ENCODE results near the gene OBSL1. TPM values are rescaled to one million over a fixed set of nuclear protein-coding genes. Genes with fewer than 3 reads are reported as not detected.

OBSL1 gene
- total RNA-seq, 2 donors from 2014 or later = 119 to 185 TPM

DNA sequence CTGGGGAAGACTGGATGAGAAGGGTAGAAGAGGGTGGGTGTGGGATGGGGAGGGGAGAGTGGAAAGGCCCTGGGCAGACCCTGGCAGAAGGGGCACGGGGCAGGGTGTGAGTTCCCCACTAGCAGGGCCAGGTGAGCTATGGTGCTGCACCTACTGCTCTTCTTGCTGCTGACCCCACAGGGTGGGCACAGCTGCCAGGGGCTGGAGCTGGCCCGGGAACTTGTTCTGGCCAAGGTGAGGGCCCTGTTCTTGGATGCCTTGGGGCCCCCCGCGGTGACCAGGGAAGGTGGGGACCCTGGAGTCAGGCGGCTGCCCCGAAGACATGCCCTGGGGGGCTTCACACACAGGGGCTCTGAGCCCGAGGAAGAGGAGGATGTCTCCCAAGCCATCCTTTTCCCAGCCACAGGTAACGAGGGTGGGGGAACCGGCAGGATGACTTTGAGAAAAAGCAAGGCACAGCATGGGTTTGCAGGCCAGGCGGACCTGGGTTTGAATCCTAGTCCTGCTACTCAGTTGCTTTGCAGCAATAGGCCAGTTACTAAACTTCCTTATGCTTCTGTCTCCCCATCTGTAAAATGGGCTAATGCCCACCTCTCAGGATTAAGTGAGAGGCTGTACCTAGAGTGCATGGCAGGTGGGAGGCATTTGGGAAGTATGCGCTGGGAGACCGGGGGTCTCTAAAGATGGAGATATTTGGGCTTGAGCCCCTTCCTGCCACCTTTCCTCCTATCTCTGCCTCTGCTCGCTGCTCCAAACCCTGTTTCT lies 1.1 kb upstream of the OBSL1 start, which contains the start of gene INHA:
INHA (plus strand) TSS at position 74 of the 765 bp plus-strand sequence; CDS start at position 139, 65 bp downstream.
- Histone ChIP-seq H3K4me1 (peaks cover 39% of the 10 kb centered on the region), H3K9me3 (no peaks in the 10 kb centered on the region), H3K4me3 (peak within 1 kb of the TSS; percentile 39 to 56), H3K27ac (peak within 1 kb of the TSS; percentile 65 to 91 (median 86)), H3K36me3 (replicated peaks in 1 of 2; ENCODE audit: insufficient read depth in 1 of 2, low read depth in 2 of 2) (no peaks in the 10 kb centered on the region), H3K27me3 (no peaks in the 10 kb centered on the region)
- no peak for ATAC-seq
- TF ChIP-seq POLR2A (IDR thresholded peaks at IDR 0.05) = no peak
- WGBS, 2 donors = 77 to 78% methylated on average over 5 to 13 of the region's 13 CpGs
- no peak for DNase-seq
- intact Hi-C loops (cut with DNase I) = no loop called here

DNA sequence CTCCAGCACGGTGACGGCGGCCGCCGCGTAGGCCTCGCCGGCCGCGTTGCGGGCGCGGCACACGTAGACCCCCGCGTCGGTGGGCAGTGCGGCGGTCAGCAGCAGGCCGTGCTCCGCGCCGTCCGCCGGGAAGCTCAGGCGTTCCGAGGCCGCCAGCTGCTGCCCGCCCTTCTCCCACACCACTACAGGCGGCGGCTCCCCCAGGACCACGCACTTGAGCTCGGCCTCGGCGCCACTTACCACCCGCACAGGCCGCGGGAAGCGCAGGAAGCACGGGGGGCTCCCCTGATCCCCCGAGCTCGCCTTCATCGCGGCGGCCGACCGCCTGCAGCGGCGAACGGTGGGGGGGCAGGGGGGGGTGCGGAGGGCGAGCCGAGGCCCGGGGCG lies 422 bp downstream of the OBSL1 start:
- intact Hi-C loops (cut with DNase I) = no loop called here
- no peak for TF ChIP-seq POLR2A (IDR thresholded peaks at IDR 0.05)
- TF ChIP-seq, protein P1, sequence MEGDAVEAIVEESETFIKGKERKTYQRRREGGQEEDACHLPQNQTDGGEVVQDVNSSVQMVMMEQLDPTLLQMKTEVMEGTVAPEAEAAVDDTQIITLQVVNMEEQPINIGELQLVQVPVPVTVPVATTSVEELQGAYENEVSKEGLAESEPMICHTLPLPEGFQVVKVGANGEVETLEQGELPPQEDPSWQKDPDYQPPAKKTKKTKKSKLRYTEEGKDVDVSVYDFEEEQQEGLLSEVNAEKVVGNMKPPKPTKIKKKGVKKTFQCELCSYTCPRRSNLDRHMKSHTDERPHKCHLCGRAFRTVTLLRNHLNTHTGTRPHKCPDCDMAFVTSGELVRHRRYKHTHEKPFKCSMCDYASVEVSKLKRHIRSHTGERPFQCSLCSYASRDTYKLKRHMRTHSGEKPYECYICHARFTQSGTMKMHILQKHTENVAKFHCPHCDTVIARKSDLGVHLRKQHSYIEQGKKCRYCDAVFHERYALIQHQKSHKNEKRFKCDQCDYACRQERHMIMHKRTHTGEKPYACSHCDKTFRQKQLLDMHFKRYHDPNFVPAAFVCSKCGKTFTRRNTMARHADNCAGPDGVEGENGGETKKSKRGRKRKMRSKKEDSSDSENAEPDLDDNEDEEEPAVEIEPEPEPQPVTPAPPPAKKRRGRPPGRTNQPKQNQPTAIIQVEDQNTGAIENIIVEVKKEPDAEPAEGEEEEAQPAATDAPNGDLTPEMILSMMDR (IDR thresholded peaks at IDR 0.05) = no peak
- peaks cover 27% of the 10 kb centered on the region for H3K4me1 ChIP-seq
- peak overlapping the region; percentile 65 to 91 (median 86) for H3K27ac ChIP-seq
- H3K9me3 ChIP-seq = no peaks in the 10 kb centered on the region
- peak overlapping the region; percentile 39 to 56 for H3K4me3 ChIP-seq
- no peaks in the 10 kb centered on the region for H3K27me3 ChIP-seq
- DNase-seq (peak in 1 of 4 donors; percentile 43), ATAC-seq (peak; percentile 26)
- no peaks in the 10 kb centered on the region for H3K36me3 ChIP-seq (replicated peaks in 1 of 2; ENCODE audit: insufficient read depth in 1 of 2, low read depth in 2 of 2)
- 0% methylated on average over 48 of the region's 55 CpGs; no CpG with 5 or more reads in 1 of the 2 donors for WGBS, 2 donors

DNA sequence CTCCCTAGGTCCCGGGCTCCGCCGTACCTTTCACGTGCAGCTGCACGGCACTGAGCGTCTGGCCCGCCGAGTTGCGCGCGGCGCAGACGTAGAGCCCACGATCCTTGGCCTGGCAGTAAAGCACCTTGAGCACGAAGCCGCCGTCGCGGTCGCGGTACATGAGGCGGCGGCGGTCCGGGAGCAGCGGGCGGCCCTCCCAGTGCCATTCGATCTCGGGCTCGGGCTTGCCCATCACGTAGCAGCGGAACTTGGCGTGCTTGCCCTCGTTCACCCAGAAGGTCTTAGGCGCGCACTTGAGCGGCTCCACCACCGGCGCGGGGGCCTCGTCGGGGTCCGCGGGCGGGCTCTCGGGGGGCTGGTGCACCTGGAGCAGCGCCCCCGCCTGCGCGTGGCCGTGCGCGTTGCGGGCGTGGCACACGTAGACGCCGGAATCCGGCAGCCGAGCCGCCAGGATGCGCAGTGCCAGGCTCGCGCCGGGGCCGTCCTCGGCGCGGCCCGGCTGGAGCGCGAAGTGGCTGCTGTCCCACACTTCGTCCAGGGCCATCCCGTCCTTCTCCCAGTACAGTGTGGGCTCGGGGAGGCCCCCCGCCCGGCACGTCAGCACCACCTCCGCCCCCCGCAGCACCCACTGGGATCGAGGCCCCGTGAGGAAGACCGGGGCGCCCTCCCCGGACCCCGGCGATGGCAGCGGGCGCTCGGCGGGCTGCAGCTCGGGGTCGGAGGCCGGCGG lies 980 bp downstream of the OBSL1 start:
- 13 to 53% methylated on average over 14 to 64 of the region's 95 CpGs for WGBS, 2 donors
- intact Hi-C loops (cut with DNase I) = no loop called here
- Histone ChIP-seq H3K27ac (peak overlapping the region; percentile 65 to 91 (median 86)), H3K4me3 (peak overlapping the region in 1 of 2 donors; percentile 39), H3K27me3 (no peaks in the 10 kb centered on the region), H3K9me3 (no peaks in the 10 kb centered on the region), H3K4me1 (peaks cover 22% of the 10 kb centered on the region), H3K36me3 (replicated peaks in 1 of 2; ENCODE audit: insufficient read depth in 1 of 2, low read depth in 2 of 2) (no peaks in the 10 kb centered on the region)
- peak; percentile 49 to 57 (median 50) for TF ChIP-seq POLR2A (IDR thresholded peaks at IDR 0.05)
- TF ChIP-seq, protein P1 (IDR thresholded peaks at IDR 0.05) = no peak
- peak; percentile 43 for ATAC-seq
- DNase-seq = peak; percentile 39 to 54 (median 48)

DNA sequence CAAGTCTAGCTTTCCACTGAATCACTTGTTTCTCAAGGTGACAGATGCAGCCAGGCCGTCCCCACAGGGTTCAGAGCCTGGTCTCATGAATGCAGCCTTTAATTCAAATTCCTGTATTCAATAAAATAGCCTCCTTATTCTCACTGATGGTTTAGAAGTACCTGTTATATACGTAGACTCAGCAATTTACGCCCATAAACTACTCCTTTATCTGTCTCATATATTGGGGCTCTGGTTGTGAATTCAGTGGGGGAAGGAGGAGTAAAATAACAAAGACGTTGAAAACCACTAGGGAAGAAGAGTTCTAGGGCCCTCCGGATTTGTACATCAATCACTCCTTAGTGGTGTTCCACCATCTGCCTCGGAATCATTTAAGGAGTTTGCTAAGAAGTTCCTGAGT lies 1.7 kb downstream of the OBSL1 start:
- H3K27me3 ChIP-seq = no peaks in the 10 kb centered on the region
- ATAC-seq = no peak
- 81 to 92% methylated on average over 6 of the region's 6 CpGs for whole genome bisulfite sequencing, 2 donors
- TF ChIP-seq, protein P1 (IDR thresholded peaks at IDR 0.05) = no peak
- TF ChIP-seq POLR2A (IDR thresholded peaks at IDR 0.05) = no peak
- no peak overlapping the region for H3K27ac ChIP-seq
- no peaks in the 10 kb centered on the region for H3K9me3 ChIP-seq
- peaks cover 21% of the 10 kb centered on the region for H3K4me1 ChIP-seq
- no peak for DNase-seq
- H3K36me3 ChIP-seq (replicated peaks in 1 of 2; ENCODE audit: insufficient read depth in 1 of 2, low read depth in 2 of 2) = no peaks in the 10 kb centered on the region
- H3K4me3 ChIP-seq = no peak overlapping the region
- intact Hi-C loops (cut with DNase I) = no loop called here

DNA sequence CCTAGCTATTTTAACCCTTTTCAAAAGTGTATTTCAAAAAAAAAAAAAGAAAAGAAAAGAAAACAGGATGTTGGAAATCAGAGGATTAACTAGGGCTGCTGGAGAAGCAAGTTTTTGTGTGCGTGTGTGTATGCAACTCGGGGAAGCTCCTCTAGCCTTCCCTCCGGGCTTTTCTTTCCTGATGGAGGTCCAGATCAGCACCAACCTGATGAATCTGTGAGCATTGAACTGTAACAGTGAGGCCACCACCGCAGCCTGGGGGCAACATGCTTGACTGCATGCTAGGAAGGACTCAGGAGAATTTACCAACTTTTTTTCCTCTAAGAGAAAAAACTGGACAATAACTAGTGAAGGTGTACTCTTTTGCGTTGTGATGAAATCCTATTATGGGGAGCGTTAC lies 2.3 kb downstream of the OBSL1 start:
- intact Hi-C loops (cut with DNase I) = no loop called here

More for the DNA sequence above, 2.3 kb downstream of the OBSL1 start:
- H3K9me3 ChIP-seq = no peaks in the 10 kb centered on the region
- no peak overlapping the region for H3K27ac ChIP-seq
- peaks cover 0 to 2% of the 10 kb centered on the region in 2 donors for H3K36me3 ChIP-seq (replicated peaks in 1 of 2; ENCODE audit: insufficient read depth in 1 of 2, low read depth in 2 of 2)
- TF ChIP-seq, protein P1 (IDR thresholded peaks at IDR 0.05) = no peak
- TF ChIP-seq POLR2A (IDR thresholded peaks at IDR 0.05) = no peak
- WGBS, 2 donors = 88 to 93% methylated on average over 6 of the region's 6 CpGs
- no peaks in the 10 kb centered on the region for H3K27me3 ChIP-seq
- ATAC-seq (no peak), DNase-seq (no peak)
- no peak overlapping the region for H3K4me3 ChIP-seq
- peaks cover 21% of the 10 kb centered on the region for H3K4me1 ChIP-seq
